Stimulated activated CD8-positive, alpha-beta memory T cell treated with anti-CD3 and anti-CD28 coated beads, Interleukin-12 subunit alpha, Interleukin-12 subunit beta, amount 100 ng/mL, for 24 hours (primary cell): ENCODE data around the gene MOK.
"Not testable (repeated sequence)": the region's sequence is repeated elsewhere in the genome, so short reads cannot be mapped to it uniquely, and the experiment has no call there.

Experiments used
- DNase-seq: peaks from one replicate; pipeline ENCODE4 v3.0.0-alpha.2; 2020; ENCODE audit errors: extremely low read depth

The MOK gene, protein sequence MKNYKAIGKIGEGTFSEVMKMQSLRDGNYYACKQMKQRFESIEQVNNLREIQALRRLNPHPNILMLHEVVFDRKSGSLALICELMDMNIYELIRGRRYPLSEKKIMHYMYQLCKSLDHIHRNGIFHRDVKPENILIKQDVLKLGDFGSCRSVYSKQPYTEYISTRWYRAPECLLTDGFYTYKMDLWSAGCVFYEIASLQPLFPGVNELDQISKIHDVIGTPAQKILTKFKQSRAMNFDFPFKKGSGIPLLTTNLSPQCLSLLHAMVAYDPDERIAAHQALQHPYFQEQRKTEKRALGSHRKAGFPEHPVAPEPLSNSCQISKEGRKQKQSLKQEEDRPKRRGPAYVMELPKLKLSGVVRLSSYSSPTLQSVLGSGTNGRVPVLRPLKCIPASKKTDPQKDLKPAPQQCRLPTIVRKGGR

DNA sequence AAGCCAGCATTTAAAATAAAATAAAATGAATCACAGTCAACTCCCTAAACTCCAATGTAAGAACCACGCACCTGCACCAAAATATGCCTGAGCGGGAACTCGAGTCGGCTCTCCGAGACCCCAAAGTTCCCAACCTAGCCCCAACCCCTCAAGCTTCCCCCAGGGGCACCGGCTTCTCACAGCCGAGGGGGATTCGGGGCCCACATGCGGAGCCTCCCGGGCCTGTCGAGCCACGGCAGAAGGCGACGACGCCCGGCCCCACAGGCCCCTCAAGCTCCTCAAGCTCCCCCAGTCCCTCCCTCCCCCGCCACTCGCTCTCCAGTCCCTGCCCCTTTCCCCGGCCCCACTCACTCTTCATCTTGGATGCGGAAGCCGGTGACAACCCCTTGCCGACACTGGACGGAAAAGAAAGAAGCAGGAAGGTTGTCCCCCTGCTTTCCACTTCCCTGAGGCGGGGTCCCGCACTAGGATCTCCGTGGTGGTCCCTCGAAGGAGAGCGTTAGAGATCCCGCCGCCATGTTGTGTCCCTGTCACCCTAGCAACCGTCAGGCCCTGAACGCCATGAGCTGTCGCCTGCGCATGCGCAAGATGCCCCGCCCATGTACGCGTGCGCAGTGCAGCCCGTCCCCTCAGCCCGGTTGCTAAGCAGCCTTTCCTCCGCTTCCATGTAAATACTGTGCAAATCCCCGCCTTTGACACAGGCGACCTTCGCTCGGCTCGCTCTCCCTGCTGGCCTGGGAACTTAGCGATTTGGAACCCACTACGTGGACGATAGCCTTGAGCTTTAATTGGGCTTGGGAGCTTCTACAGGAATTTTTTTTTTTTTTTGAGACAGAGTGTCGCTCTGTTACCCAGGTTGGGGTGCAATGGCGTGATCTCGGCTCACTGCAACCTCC lies at the start of gene MOK:
TSS of gene MOK (minus strand) at position 554 of the 896 bp plus-strand sequence. CDS start at position 358, 196 bp downstream.
- DNase-seq, result peak; percentile 89

DNA sequence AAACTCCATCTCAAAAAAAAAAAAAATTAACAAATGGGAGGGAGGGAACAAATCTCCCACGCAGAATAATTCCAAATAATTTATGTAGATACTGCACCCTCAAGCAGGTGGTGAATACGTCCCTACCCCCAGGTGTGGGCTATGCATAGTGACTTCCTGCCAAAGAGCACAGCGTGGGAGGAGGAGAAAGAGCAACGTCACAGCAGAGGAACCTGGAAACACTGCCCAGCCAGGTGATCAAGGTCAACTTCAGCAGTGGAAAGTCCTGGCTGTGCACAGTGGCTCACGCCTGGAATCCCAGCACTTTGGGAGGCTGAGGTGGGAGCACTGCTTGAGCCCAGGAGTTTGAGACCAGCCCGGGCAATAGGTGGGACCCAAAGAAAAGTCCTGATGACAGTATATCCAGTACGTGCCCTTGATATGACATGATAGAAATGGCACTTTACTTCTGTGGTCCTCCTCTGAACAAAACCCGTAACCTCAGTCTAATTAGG lies 48.2 kb upstream of the MOK start:
- DNase-seq, result no peak

DNA sequence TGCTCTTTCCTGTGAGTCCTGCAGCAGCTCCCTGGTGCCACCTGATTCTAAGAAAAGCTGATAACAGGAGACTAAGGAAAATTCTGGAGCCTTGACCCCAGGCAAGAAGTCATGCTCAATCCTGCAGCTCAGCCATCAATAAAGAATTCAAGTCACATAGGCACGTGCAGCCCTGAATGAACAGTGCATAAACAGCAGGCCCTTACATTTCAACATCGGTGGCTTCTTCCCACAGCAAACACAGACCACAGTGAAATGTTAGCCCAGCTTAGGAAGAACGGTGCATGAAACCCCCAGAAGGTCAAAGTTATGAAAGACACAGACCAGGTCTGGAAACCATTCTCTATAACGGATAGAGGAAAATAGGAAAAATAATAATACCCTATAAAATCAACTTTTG lies 47.2 kb upstream of the MOK start:
- DNase-seq, result no peak

DNA sequence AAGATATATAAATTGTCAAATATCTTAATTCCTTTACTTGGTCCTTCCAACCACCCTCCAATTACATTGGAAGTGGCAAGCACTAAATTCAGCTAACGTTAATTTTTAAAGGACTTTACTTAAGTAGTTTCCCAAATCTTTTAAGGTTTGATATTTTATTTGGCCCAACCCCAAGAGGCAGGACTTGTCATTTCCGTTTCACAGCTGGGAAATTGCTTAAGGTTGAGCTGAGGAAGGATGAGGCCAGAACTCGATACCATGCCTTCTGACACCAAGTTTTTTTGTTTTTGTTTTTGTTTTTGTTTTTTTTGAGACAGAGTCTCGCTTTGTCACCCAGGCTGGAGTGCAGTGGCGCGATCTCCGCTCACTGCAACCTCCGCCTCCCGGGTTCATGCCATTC lies 46.6 kb upstream of the MOK start:
- not testable (repeated sequence) for DNase-seq

DNA sequence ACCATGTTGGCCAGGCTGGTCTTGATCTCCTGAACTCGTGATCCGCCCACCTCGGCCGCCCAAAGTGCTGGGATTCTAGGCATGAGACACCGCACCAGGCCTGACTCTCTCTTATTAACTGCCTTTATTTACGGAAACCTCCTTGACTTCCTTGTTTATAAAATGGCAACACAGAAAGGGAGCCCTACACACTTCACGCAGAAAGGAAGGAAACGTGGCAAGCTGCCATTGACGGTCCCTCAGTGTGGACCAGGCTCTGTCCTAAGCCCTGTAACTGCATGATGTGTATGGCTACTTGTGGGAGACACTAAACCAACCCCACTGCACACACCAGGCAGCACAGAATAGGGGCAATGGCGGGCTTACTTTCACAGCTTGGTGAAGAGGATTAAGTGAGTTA lies 46.1 kb upstream of the MOK start:
- no peak for DNase-seq

DNA sequence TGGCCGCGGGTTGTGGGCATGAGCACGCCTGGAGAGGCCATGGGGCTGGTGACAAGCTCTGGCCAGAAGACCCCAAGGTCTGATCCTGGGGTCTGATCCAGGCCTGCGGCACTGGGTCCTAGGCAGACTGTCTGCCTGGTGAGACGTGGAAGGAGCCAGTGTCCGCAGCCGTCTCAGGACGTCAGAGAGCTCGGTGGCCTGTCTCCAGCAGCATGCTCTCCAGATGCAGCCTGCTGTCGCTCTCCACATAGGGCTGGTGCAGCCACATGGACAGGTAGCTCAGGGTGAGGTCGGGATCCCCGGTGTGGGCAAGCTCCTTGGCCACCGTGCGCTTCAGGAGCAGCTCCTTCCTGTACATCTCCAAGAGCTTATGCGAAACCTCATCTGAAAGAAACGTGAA lies 43.4 kb upstream of the MOK start:
- DNase-seq, result no peak

DNA sequence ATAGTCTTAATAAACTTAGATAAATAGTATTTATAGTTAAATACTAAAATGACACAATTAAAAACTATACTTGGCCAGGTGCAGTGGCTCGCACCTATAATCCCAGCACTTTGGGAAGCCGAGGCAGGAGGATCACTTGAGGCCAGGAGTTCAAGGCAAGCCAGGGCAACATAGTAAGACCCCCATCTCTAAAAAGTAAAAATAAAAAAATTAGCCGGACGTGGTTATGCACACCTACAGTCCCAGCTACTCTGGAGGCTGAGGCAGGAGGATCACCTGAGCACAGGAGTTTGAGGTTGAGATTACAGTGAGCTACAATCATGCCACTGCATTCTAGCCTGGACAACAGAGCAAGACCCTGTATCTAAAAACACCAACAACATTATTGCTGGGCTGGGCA lies 41.7 kb upstream of the MOK start:
- no peak for DNase-seq

DNA sequence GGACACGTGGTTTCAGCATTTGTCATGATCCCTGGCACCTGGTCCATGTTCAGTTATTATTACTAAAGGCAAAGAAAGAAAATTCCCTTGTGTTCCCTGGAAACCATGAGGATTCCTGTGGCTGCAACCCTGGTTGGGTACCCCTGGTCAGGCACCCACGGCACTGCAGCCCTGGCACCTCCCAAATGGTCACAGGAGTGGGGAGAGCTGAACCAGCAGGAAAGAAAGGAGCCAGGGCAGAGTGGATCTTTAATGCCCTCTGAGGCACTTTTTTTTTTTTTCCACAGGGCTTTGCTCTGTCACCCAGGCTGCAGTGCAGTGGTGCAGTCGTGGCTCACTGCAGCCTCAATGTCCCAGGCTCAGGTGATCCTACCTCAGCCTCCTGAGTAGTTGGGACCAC lies 40.3 kb upstream of the MOK start:
- DNase-seq, result no peak

DNA sequence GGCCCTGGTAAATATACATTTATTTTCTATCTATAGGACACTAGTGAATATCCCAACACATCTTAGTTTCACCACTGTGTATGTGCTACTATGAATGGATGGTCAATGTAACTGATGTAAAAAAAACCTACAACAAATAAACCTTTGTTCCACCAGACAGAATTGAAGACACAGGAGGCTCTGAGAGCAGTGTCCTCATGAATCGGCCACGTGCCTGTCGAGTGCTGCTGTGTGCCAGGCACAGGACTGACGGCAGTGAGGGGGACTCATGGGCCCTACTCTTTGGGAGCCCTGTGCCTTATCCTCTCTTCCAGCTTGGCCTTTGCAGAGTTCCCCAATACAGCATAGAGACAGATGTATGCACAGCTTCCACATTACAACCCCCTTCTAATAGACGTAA lies 39.5 kb upstream of the MOK start:
- DNase-seq, result no peak

DNA sequence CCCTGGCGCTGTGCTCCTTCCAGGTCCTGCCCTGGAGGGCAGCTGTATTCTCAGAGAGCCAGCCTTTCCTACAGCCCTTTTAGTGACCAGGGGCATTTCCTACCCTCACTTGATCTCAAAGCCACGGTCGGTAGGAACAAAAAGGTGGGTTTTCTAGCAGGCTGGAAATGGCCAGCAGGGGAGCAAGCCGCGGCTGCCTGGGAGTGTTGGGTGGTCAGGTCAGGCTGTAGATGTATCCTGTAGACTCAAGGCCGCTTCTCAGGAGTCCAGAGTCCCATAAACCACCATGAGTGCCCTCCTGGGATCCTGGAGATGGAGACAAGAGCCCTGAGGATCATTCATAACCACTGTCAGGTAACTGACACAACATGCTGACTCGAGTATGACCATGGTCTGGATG lies 39.1 kb upstream of the MOK start:
- no peak for DNase-seq

DNA sequence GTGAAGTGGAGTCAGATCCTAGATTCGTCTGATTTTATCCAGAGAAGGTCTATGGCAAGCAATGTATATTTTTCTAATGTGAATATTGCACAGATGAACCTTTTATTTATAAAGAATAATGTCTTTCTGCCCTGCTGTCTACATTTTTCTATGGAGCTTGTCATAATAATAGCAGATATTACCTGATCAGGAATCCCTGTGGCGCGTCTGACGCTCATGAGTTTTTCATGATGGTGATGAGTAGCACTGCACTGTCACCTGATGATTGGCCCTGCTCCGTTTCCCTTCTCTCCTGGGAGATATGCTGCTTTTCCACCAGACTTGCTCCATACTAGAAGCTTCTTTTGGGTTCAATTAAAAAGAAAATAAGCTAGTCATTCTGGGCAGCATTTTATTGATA lies 37.3 kb upstream of the MOK start:
- no peak for DNase-seq

DNA sequence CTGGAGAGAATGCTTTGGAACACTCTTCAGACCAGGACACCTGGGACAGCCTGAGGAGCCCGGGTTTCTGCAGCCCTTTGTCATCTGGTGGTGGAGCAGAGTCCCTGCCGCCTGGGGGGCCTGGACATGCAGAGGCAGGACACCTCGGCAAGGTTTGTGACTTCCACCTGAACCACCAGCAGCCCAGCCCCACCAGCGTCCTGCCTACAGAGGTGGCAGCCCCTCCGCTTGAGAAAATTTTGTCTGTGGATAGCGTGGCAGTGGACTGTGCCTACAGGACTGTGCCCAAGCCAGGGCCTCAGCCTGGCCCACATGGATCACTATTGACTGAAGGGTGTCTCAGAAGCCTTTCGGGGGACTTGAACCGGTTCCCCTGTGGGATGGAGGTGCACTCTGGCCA lies 36.6 kb upstream of the MOK start:
- no peak for DNase-seq

DNA sequence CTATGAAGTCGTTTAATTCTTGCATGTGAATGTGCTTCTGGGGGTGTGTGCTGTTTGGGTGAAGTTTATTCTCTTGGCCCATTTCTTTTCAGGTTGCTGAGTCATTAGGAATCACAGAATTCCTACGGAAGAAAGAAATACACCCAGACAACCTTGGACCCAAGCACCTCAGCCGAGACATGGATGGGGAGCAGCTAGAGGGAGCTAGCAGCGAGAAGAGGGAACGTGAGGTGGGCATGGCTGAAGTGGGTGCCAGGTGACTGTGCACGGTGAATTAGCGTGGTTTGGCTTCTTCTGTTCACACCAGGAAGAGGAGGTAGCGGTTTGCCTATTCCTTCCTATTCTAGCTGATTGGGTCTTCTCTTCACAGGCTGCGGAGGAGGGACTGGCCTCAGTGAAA lies 33.8 kb upstream of the MOK start:
- DNase-seq, result no peak

DNA sequence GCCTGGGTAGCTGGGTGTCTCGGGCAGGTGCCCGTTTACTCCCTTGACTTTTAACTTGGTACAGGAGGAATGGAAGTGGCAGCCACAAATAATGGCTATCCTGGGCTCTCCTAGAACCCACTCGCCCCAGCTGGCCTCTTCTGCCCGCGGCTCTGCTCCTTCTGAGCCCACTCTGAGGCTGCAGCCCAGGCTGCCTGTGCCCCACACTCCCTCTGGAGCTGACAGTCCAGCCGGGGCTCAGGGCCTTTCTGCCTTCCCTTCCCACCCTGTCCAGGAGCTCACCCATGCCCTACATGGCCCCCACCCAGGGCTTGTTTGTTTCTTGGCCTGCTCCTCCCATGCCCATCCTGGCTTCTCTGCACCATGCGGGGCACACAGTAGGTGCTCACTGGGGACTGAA lies 30.2 kb upstream of the MOK start:
- DNase-seq, result no peak

DNA sequence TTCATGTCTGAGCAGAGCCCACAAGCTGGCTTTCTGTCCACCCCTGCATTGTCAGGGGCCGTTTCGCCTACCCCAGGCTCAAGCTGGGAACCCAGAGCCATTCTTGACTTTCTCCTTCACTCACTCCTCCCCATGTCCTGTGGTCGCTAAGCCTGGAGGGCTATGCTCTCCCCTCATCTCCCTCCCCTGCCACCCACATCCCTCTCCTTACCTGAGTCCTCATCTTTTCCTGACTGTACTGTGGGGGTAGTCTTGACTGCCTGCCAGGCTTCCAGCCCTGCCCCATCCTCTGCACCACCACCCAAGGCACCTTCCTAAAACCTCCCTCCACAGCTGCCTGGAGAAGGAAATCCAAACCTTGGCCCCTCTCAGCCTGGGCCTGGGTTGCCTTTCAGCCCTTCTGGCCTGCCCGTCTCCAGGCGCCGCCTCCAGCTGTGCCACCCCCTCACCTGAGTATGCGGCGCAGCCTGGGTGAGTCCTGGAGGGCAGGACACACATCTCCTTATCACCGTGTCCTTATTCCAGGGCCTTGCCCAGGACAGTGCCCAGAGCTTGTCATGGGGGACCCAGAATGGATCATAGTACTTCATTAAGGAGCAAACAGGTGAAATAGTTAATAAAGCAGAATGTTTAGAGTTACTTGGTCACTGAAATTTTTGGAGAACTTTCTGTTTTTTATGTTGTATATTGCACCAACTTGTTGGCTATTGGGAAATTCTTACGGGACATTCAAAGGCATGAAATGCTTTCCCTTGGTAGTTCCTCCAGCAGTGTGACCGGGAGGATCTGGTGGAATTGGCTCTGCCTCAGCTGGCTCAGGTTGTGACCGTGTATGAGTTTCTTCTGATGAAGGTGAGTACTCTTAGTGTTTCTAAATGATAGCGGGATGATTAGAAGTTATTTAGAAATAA lies 29.1 kb upstream of the MOK start:
- DNase-seq, result no peak

DNA sequence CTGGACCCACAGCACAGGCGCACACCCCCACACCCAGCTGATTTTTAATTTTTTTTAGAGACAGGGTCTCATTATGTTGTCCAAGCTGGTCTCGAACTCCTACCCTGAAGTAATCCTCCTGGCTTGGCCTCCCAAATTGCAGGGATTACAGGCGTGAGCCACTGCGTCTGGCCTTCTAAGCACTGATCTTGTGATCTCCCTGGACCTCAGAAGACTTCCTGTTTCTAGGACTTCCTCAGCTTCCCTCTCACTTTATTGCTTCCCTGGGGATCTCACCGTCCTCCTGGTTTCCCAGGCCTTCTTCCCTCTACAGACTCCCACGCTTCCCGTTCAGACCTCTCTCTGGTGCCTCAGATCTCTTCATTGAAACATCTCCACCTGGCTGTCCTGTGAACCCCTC lies 28.4 kb upstream of the MOK start:
- no peak for DNase-seq

DNA sequence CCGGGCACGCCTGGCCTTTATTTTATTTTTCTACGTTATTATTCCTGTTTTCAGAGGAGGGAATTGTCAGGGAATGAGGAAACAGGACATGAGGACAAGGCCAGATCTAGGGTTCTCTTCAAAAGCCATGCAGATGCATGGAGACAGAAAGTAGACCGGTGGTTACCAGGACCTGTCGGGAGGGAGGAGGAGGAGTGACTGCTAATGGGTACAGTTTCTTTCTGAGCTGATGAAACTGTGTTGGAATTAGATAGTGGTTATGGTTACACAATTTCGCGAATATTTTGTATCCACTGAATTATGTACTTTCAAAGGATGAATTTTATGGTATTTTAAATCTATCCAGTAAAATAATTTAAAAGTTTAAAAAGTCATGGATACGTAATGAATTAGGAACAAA lies 25.8 kb upstream of the MOK start:
- no peak for DNase-seq

DNA sequence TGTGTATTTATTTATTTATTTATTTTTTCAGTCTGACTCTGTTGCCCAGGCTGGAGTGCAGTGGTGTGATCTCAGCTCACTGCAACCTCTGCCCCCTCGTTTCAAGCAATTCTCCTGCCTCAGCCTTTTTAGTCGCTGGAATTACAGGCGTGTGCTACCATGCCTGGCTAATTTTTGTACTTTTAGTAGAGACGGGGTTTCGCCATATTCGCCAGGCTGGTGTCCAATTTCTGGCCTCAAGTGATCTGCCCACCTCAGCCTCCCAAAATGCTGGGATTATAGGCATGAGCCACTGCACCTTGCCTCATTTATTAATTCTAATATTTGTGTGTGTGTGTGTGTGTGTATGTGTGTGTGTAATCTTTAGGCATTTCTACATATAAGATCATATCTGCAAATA lies 24.4 kb upstream of the MOK start:
- not testable (repeated sequence) for DNase-seq

DNA sequence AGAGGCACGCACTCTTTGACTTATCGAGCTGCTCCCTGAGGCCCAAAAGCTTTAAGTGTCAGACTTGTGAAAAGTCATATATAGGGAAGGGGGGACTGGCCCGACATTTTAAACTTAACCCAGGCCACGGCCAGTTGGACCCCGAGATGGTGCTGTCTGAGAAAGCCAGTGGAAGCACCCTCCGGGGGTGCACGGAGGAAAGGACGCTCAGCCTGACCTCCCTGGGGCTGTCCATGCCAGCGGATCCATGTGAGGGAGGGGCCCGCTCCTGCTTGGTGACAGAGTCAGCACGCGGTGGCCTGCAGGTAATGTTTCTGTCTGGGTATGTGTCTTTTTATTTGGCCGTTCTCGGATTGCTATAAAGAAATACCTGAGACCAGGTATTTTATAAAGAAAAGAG lies 21.6 kb upstream of the MOK start:
- no peak for DNase-seq

DNA sequence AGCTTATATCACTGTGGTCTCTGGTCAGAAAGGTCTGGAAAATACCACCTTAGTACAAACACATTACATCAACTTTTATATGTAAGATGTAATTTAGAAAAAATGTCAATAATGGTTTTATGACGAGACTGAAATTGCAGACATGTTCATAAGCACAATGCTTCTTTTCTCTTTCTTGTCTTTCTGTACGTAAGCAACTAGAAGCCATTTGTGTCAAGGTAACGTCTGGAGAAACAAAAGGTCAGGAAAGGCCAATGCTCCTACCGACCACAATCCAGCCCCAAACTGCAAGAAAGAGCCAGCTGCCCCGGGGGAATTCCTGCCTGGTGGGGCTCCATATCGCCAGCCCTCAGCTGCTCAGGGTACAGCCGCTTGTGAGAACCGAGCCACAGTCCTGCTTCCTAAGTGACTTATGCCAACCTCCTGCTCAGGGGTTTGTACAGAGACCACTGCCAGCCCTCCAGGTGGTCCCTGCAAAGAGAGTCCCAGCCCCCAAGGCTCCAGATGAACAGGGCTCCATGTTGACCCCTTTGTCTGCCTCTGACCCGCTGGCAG lies 20.9 kb upstream of the MOK start:
- no peak for DNase-seq

DNA sequence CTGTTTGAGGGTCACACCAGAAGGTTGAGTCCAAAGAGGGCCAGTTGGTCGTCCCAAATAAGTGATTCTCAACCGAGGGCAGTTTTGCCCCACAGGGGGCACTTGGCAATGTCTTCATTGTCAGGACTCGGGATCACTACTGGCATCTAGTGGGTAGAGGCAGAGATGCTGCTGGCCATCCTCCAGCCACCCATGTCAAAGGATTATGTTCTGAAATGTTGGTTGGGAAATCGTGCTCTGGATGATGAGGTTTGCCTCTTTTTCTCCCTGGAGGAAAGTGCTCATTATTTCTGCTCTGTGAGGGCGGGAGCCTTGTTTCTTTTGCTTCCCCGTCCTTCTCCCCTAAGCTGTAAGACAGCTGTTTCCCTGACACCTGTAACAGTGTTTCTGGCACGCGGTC lies 18.1 kb upstream of the MOK start:
- no peak for DNase-seq
